ENCODE measurements around the gene ACTMAP.

DNA sequence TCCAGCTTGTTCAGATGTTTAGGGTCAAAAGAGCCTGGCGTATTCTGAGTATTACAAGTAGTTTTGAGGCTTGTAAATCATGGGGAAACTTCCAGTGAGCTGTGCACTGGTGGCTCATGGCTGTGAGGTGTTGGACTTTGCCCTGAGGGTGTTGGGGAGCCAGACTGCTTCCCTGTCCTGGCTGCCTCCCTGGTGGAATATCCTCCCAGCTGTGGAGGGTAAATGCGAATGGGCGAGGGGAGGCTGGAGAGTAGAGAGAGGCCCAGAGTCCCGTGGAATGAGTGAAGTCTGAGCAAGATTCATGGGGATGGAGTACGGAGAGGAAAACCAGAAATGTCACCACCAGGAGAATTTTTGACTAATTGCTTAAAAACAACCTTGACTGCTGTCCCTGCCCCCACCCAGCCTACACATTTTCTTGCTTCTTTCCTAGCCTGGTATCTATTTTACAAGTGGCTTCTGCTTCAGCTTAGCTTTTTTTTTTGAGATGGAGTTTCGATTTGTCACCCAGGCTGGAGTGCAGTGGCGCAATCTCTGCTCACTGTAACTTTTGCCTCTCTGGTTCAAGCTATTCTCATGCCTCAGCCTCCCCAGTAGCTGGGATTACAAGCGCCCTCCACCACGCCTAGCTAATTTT is 4.5 kb upstream of the ACTMAP start:
- TF ChIP-seq, protein P1, sequence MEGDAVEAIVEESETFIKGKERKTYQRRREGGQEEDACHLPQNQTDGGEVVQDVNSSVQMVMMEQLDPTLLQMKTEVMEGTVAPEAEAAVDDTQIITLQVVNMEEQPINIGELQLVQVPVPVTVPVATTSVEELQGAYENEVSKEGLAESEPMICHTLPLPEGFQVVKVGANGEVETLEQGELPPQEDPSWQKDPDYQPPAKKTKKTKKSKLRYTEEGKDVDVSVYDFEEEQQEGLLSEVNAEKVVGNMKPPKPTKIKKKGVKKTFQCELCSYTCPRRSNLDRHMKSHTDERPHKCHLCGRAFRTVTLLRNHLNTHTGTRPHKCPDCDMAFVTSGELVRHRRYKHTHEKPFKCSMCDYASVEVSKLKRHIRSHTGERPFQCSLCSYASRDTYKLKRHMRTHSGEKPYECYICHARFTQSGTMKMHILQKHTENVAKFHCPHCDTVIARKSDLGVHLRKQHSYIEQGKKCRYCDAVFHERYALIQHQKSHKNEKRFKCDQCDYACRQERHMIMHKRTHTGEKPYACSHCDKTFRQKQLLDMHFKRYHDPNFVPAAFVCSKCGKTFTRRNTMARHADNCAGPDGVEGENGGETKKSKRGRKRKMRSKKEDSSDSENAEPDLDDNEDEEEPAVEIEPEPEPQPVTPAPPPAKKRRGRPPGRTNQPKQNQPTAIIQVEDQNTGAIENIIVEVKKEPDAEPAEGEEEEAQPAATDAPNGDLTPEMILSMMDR (IDR thresholded peaks at IDR 0.05), result no peak
- no peak for TF ChIP-seq EP300 (IDR thresholded peaks at IDR 0.05)
